G401.6 (cell line): ENCODE results near the gene DUOXA2.
"Not testable (repeated sequence)": the region's sequence is repeated elsewhere in the genome, so short reads cannot be mapped to it uniquely, and the experiment has no call there.

Experiments used
- FAIRE-seq: peaks from 2 replicates; lab custom pipeline; 2012; peaks lifted over from hg19 to GRCh38; lab: Jason Lieb, UNC

The DUOXA2 gene

GRCh38 chr15:45117308-45118130 is 3.4 kb downstream of the DUOXA2 start:
- FAIRE-seq = no peak

GRCh38 chr15:45118131-45118588 is 4.0 kb downstream of the DUOXA2 start:
- FAIRE-seq = peak; percentile 97

- no peak for FAIRE-seq
Observed at GRCh38 chr15:45118996-45119395, 4.9 kb downstream of the DUOXA2 start.

- no peak for FAIRE-seq
Observed at GRCh38 chr15:45120081-45120972, 6.2 kb downstream of the DUOXA2 start.

GRCh38 chr15:45121020-45121419 is 6.9 kb downstream of the DUOXA2 start:
- FAIRE-seq = no peak

- FAIRE-seq = no peak
Observed at GRCh38 chr15:45121706-45122417, 7.7 kb downstream of the DUOXA2 start.

- FAIRE-seq = no peak
Observed at GRCh38 chr15:45122719-45123118, 8.6 kb downstream of the DUOXA2 start.

- no peak for FAIRE-seq
Observed at GRCh38 chr15:45123397-45123796, 9.3 kb downstream of the DUOXA2 start.

- FAIRE-seq = peak; percentile 60
Observed at GRCh38 chr15:45126535-45127158, 12.5 kb downstream of the DUOXA2 start.

GRCh38 chr15:45128971-45129639 is 15.0 kb downstream of the DUOXA2 start:
- FAIRE-seq = no peak

- no peak for FAIRE-seq
Observed at GRCh38 chr15:45129651-45130129, 15.6 kb downstream of the DUOXA2 start, which contains the start of the genes DUOX1 and DUOXA1. Gene DUOX1 (plus strand): TSS chr15:45129994. CDS start chr15:45131967, 1,973 bp downstream. Gene DUOXA1 (minus strand): TSS chr15:45129879. CDS start chr15:45123014, 6,865 bp downstream.

GRCh38 chr15:45130291-45131000 is 16.3 kb downstream of the DUOXA2 start:
- FAIRE-seq = no peak

GRCh38 chr15:45131510-45131909 is 17.4 kb downstream of the DUOXA2 start:
- FAIRE-seq = no peak

- no peak for FAIRE-seq
Observed at GRCh38 chr15:45132844-45133560, 18.9 kb downstream of the DUOXA2 start.

- FAIRE-seq = no peak
Observed at GRCh38 chr15:45133561-45133920, 19.4 kb downstream of the DUOXA2 start.

- no peak for FAIRE-seq
Observed at GRCh38 chr15:45134046-45134445, 19.9 kb downstream of the DUOXA2 start.

GRCh38 chr15:45134682-45135604 is 20.8 kb downstream of the DUOXA2 start:
- no peak for FAIRE-seq

GRCh38 chr15:45135705-45136377 is 21.7 kb downstream of the DUOXA2 start:
- FAIRE-seq = not testable (repeated sequence)
